H9 (cell line): ENCODE measurements around the gene CDC5L. TPM values are rescaled to one million over a fixed set of nuclear protein-coding genes. Genes with fewer than 3 reads are reported as not detected.

Experiments
- DNase-seq: peaks from one replicate; pipeline ENCODE4 v3.0.0-alpha.2; 2017
- H2AFZ ChIP-seq: one replicate; pipeline ENCODE4 v1.6.1; 2013; ENCODE audit warnings: mild to moderate bottlenecking, low read length, control low read depth, moderate library complexity
- H2AK5ac ChIP-seq: 2 replicates; pipeline ENCODE4 v1.6.1; 2013; ENCODE audit warnings: low read length, control low read depth, mixed read lengths; ENCODE audit not compliant: insufficient read length
- H2BK120ac ChIP-seq: one replicate; pipeline ENCODE4 v1.6.1; 2013; ENCODE audit warnings: low read depth, mild to moderate bottlenecking, low read length, control low read depth, inconsistent platforms; ENCODE audit not compliant: poor library complexity, severe bottlenecking
- H2BK12ac ChIP-seq: 2 replicates; pipeline ENCODE4 v1.6.1; 2013; ENCODE audit warnings: low read length, control low read depth, mixed read lengths, low read depth; ENCODE audit not compliant: insufficient read length
- H2BK15ac ChIP-seq: 2 replicates; pipeline ENCODE4 v1.6.1; 2013; ENCODE audit warnings: low read depth, low read length, control low read depth
- H2BK20ac ChIP-seq: one replicate; pipeline ENCODE4 v1.6.1; 2013; ENCODE audit warnings: low read depth, mild to moderate bottlenecking, low read length, control low read depth, inconsistent platforms; ENCODE audit not compliant: poor library complexity, severe bottlenecking
- H2BK5ac ChIP-seq: 2 replicates; pipeline ENCODE4 v1.6.1; 2013; ENCODE audit warnings: low read length, control low read depth, mixed read lengths; ENCODE audit not compliant: insufficient read length
- H3K14ac ChIP-seq: 2 replicates; pipeline ENCODE4 v1.6.1; 2013; ENCODE audit warnings: low read length, control low read depth; ENCODE audit not compliant: insufficient read depth
- H3K18ac ChIP-seq: 2 replicates; pipeline ENCODE4 v1.6.1; 2013; ENCODE audit warnings: low read depth, mild to moderate bottlenecking, mixed read lengths, low read length, control low read depth; ENCODE audit not compliant: insufficient read length
- H3K23ac ChIP-seq: 2 replicates; pipeline ENCODE4 v1.6.1; 2013; ENCODE audit warnings: low read length, control low read depth, mixed read lengths, low read depth; ENCODE audit not compliant: insufficient read length
- H3K23me2 ChIP-seq: 2 replicates; pipeline ENCODE4 v1.6.1; 2013; ENCODE audit warnings: low read depth, mild to moderate bottlenecking, mixed read lengths, low read length, control low read depth; ENCODE audit not compliant: insufficient read length, poor library complexity, severe bottlenecking
- H3K27ac ChIP-seq: 2 replicates; pipeline ENCODE4 v1.5.1; 2013; ENCODE audit warnings: low read length, control low read depth, mixed read lengths, low read depth; ENCODE audit not compliant: insufficient read length
- H3K27me3 ChIP-seq: 2 replicates; pipeline ENCODE4 v1.6.1; 2013; ENCODE audit warnings: low read length, control low read depth, inconsistent platforms; ENCODE audit not compliant: insufficient read depth
- H3K4ac ChIP-seq: 2 replicates; pipeline ENCODE4 v1.6.1; 2013; ENCODE audit warnings: low read depth, mild to moderate bottlenecking, control low read depth, inconsistent platforms, low read length, moderate library complexity
- H3K4me1 ChIP-seq: 2 replicates; pipeline ENCODE4 v1.6.1; 2013; ENCODE audit warnings: low read length, control low read depth, inconsistent platforms; ENCODE audit not compliant: insufficient read depth
- H3K4me2 ChIP-seq: 2 replicates; pipeline ENCODE4 v1.6.1; 2013; ENCODE audit warnings: low read length, control low read depth, mixed read lengths; ENCODE audit not compliant: insufficient read length, insufficient read depth
- H3K56ac ChIP-seq: 2 replicates; pipeline ENCODE4 v1.6.1; 2013; ENCODE audit warnings: low read depth, mild to moderate bottlenecking, mixed read lengths, low read length, control low read depth; ENCODE audit not compliant: insufficient read length
- H3K79me1 ChIP-seq: 2 replicates; pipeline ENCODE4 v1.6.1; 2013; ENCODE audit warnings: low read depth, mild to moderate bottlenecking, moderate library complexity, low read length, control low read depth, inconsistent platforms; ENCODE audit not compliant: insufficient read depth, poor library complexity, severe bottlenecking
- H3K79me2 ChIP-seq: 2 replicates; pipeline ENCODE4 v1.6.1; 2013; ENCODE audit warnings: low read length, control low read depth, inconsistent platforms; ENCODE audit not compliant: insufficient read depth
- H3K9ac ChIP-seq: 2 replicates; pipeline ENCODE4 v1.6.1; 2013; ENCODE audit warnings: low read length, control low read depth, mixed read lengths; ENCODE audit not compliant: insufficient read length; ENCODE audit errors: extremely low read depth
- H3K9me3 ChIP-seq: one replicate; pipeline ENCODE4 v1.6.1; 2013; ENCODE audit warnings: low read depth, low read length, inconsistent platforms; ENCODE audit not compliant: control insufficient read depth
- H3T11ph ChIP-seq: one replicate; pipeline ENCODE4 v1.6.1; 2013; ENCODE audit warnings: mild to moderate bottlenecking, low read length, control low read depth, inconsistent platforms
- H4K20me1 ChIP-seq: one replicate; pipeline ENCODE4 v1.6.1; 2013; ENCODE audit not compliant: control insufficient read depth, insufficient read length, insufficient read depth
- H4K5ac ChIP-seq: 2 replicates; pipeline ENCODE4 v1.6.1; 2013; ENCODE audit warnings: low read depth, mild to moderate bottlenecking, mixed read lengths, low read length, control low read depth; ENCODE audit not compliant: insufficient read length
- H4K8ac ChIP-seq: replicated peaks from 2 replicates; pipeline ENCODE4 v1.6.1; 2013; ENCODE audit warnings: low read length, control low read depth, mixed read lengths, low read depth; ENCODE audit not compliant: insufficient read length
- H4K91ac ChIP-seq: 2 replicates; pipeline ENCODE4 v1.6.1; 2013; ENCODE audit warnings: low read depth, mild to moderate bottlenecking, moderate library complexity, mixed read lengths, low read length, control low read depth; ENCODE audit not compliant: insufficient read length
- H3K27ac Mint-ChIP-seq, 3 experiments: 2 replicates in 2 of 3; 3 replicates in 1 of 3; pipeline ENCODE4 v1.8.0; 2020 to 2021; ENCODE audit warnings: mixed read lengths in 3 of 3, mild to moderate bottlenecking in 1 of 3, moderate library complexity in 1 of 3
- H3K27me3 Mint-ChIP-seq: 2 replicates; pipeline ENCODE4 v1.8.0; 2021; ENCODE audit warnings: low read depth, mild to moderate bottlenecking, moderate library complexity, mixed read lengths
- H3K36me3 Mint-ChIP-seq, 3 experiments: 2 replicates in 2 of 3; 3 replicates in 1 of 3; pipeline ENCODE4 v1.8.0; 2020 to 2021; ENCODE audit warnings: low read depth in 3 of 3, mixed read lengths in 3 of 3; ENCODE audit not compliant: insufficient read depth in 1 of 3
- H3K4me1 Mint-ChIP-seq, 2 experiments: 2 replicates each; pipeline ENCODE4 v1.8.0; 2020; ENCODE audit warnings: mixed read lengths in 2 of 2
- H3K4me3 Mint-ChIP-seq, 2 experiments: 2 replicates in 1 of 2; 3 replicates in 1 of 2; pipeline ENCODE4 v1.8.0; 2020 to 2021; ENCODE audit warnings: mild to moderate bottlenecking in 2 of 2, mixed read lengths in 2 of 2, moderate library complexity in 1 of 2
- H3K9me3 Mint-ChIP-seq, 2 experiments: 2 replicates in 1 of 2; 3 replicates in 1 of 2; pipeline ENCODE4 v1.8.0; 2020; ENCODE audit warnings: mild to moderate bottlenecking in 2 of 2, mixed read lengths in 2 of 2, moderate library complexity in 1 of 2
- WGBS: extraction: QIAGEN DNeasy Blood & Tissue Kit; methylation state at CpG from one replicate; pipeline ENCODE4 v1.1.7; 2013; ENCODE audit warnings: missing lambda C conversion rate, low lambda C conversion rate, mixed read lengths; ENCODE audit not compliant: insufficient read length; ENCODE audit errors: extremely low coverage; 5-methylcytosine and 5-hydroxymethylcytosine counted together
- total RNA-seq: library from RNA; stranded (reverse); gene quantifications from 2 replicates; pipeline ENCODE4 v1.2.1, GENCODE V29; 2021
- TF ChIP-seq, protein P1 (sequence below): fragments of 200-600 bp; sonication (generic); conservative IDR thresholded peaks from 3 replicates; pipeline ENCODE4 v1.8.0; 2021; ENCODE audit warnings: antibody characterized with exemption, mild to moderate bottlenecking

CDC5L gene
- total RNA-seq, 1 experiment from 2014 or later, result 34.3 TPM

DNA sequence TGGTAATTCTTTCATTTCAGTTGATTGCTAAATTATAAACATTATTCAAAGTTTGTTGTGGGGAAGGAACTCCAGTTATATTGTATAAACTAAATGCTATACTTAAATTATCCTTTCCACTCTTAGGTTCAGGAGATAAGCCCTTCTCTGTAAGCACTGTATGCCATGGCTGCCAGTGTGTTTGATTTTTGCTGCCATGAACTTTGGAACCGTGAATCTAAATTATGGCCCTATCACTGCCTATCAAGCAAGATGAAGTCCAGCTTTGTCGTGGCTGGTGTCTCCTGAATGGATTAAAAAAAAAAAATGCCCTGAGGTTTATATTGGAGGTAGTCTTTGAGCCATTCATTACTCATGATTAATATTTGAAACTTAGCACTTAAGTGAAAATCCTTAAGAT lies 44.7 kb downstream of the CDC5L start:
- TF ChIP-seq, protein P1, sequence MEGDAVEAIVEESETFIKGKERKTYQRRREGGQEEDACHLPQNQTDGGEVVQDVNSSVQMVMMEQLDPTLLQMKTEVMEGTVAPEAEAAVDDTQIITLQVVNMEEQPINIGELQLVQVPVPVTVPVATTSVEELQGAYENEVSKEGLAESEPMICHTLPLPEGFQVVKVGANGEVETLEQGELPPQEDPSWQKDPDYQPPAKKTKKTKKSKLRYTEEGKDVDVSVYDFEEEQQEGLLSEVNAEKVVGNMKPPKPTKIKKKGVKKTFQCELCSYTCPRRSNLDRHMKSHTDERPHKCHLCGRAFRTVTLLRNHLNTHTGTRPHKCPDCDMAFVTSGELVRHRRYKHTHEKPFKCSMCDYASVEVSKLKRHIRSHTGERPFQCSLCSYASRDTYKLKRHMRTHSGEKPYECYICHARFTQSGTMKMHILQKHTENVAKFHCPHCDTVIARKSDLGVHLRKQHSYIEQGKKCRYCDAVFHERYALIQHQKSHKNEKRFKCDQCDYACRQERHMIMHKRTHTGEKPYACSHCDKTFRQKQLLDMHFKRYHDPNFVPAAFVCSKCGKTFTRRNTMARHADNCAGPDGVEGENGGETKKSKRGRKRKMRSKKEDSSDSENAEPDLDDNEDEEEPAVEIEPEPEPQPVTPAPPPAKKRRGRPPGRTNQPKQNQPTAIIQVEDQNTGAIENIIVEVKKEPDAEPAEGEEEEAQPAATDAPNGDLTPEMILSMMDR, result no peak
- Histone ChIP-seq H3T11ph (no peak overlapping the region), H3K79me1 (no peaks in the 10 kb centered on the region), H4K91ac (no peak overlapping the region), H2BK15ac (no peak overlapping the region), H3K4me2 (no peak overlapping the region), H2BK12ac (no peak overlapping the region), H3K79me2 (no peaks in the 10 kb centered on the region), H2BK20ac (no peak overlapping the region), H2BK120ac (no peak overlapping the region), H3K9me3 (no peaks in the 10 kb centered on the region), H2AK5ac (no peak overlapping the region), H3K9ac (no peak overlapping the region), H3K18ac (no peak overlapping the region), H3K4ac (no peak overlapping the region), H4K5ac (no peak overlapping the region), H3K4me1 (no peaks in the 10 kb centered on the region), H3K14ac (no peak overlapping the region), H2BK5ac (no peak overlapping the region), H3K23me2 (no peaks in the 10 kb centered on the region), H2AFZ (no peak overlapping the region), H4K8ac (no peak overlapping the region), H4K20me1 (no peaks in the 10 kb centered on the region), H3K56ac (no peak overlapping the region), H3K23ac (no peak overlapping the region), H3K27me3 (no peaks in the 10 kb centered on the region), H3K27ac (no peak overlapping the region)
- Mint-ChIP-seq H3K9me3 (no peaks in the 10 kb centered on the region), H3K27ac (no peak overlapping the region), H3K4me1 (no peaks in the 10 kb centered on the region), H3K4me3 (no peak overlapping the region), H3K27me3 (no peaks in the 10 kb centered on the region), H3K36me3 (peaks cover 0 to 40% (median 22%) of the 10 kb centered on the region in 3 experiments; a peak in 5 of 7 replicates)
- WGBS, result no CpG with 5 or more reads among the region's 2 CpGs
- DNase-seq, result no peak
